SU-DHL-6 (cell line): Measurements from ENCODE around the gene ITIH1.

Experiments used
- EZH2phosphoT487 ChIP-seq: fragments of 200-600 bp; sonication (generic), shearing (Covaris generic); conservative IDR thresholded peaks from 2 replicates; pipeline ENCODE4 v1.6.1; 2018; ENCODE audit warnings: mild to moderate bottlenecking, antibody characterized with exemption, low read length, moderate library complexity, mixed read lengths
- TF ChIP-seq, protein P1 (sequence below): fragments of 200-600 bp; sonication (generic); IDR thresholded peaks from one replicate; pipeline ENCODE4 v1.5.1; 2017; ENCODE audit warnings: antibody characterized with exemption, mild to moderate bottlenecking, low read length, moderate library complexity; ENCODE audit not compliant: insufficient read depth, poor library complexity, severe bottlenecking

DNA sequence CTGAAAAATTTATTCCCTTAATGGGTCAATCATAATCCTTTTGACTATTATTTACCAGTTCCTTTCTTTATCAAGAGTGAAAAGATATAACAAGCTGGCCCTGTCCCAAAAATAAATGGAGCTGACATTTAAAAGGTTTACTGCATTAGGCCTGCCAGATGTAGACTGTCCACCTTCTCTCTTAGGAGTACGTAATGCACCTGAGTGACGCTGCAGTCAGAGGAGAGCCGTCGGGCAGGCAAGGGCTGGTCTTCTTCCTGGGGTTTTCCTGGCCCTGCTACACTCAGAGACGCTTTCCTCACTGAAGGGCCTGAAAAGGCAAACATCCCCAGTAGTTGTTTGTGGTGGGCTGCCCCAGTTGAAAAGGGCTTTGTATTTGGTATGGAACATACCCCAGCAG is 34.2 kb upstream of the ITIH1 start:
- TF ChIP-seq, protein P1, sequence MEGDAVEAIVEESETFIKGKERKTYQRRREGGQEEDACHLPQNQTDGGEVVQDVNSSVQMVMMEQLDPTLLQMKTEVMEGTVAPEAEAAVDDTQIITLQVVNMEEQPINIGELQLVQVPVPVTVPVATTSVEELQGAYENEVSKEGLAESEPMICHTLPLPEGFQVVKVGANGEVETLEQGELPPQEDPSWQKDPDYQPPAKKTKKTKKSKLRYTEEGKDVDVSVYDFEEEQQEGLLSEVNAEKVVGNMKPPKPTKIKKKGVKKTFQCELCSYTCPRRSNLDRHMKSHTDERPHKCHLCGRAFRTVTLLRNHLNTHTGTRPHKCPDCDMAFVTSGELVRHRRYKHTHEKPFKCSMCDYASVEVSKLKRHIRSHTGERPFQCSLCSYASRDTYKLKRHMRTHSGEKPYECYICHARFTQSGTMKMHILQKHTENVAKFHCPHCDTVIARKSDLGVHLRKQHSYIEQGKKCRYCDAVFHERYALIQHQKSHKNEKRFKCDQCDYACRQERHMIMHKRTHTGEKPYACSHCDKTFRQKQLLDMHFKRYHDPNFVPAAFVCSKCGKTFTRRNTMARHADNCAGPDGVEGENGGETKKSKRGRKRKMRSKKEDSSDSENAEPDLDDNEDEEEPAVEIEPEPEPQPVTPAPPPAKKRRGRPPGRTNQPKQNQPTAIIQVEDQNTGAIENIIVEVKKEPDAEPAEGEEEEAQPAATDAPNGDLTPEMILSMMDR, result no peak
- no peak for TF ChIP-seq EZH2phosphoT487
